ENCODE measurements around the gene PARVB. TPM values are rescaled to one million over a fixed set of nuclear protein-coding genes. Genes with fewer than 3 reads are reported as not detected.

PARVB gene
- total RNA-seq, 1 donor from 2014 or later: 6.7 TPM

GRCh38 chr22:44137415-44137814 lies 113.3 kb downstream of the PARVB start:
- no peak for ATAC-seq

DNA sequence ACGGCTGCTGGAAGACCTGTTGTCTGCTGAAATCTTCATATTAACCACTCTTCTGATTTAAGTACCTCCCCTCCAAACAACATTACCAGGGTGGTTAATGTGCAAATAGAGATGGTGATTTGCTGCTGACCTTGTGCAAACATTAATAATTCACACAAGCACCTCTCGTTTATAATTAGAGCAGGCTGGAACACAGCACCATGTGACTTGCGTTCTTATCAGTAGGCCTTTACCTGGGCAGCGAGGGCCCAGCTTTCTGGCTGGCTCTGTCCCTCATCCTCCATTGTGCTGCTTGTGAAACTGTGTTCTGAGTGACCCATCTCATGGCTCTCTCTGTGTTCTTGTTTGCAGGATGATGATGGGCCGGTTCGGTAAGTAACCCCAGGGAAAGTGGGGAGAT lies 115.7 kb downstream of the PARVB start:
- no peak for ATAC-seq

GRCh38 chr22:44142421-44143104 lies 118.5 kb downstream of the PARVB start:
- ATAC-seq: no peak

GRCh38 chr22:44143105-44143474 lies 119.0 kb downstream of the PARVB start:
- no peak for ATAC-seq

- no peak for ATAC-seq
These were observed 119.5 kb downstream of the PARVB start for GRCh38 chr22:44143579-44143978.

GRCh38 chr22:44144046-44144569 lies 120.0 kb downstream of the PARVB start:
- ATAC-seq: no peak

DNA sequence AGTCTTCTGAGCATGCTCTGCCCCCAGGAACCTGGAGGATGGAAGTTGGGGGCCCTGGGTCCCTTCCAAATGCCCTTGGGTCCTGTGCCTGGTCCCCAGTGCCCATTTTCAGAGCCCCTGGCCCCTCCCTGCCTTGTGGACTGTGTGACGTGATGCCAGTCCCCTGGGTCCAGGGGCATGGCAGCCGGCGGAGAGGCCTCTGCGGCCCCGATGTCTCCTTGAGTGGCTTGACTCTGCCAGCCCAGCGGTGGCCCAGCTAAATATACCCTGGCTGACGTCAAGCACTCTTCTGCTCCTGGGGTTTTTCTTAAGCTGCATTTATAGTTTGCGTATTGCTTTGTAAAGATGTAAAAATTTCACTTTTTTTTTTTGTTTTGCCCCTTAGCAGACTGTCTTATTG lies 121.4 kb downstream of the PARVB start:
- ATAC-seq: no peak

DNA sequence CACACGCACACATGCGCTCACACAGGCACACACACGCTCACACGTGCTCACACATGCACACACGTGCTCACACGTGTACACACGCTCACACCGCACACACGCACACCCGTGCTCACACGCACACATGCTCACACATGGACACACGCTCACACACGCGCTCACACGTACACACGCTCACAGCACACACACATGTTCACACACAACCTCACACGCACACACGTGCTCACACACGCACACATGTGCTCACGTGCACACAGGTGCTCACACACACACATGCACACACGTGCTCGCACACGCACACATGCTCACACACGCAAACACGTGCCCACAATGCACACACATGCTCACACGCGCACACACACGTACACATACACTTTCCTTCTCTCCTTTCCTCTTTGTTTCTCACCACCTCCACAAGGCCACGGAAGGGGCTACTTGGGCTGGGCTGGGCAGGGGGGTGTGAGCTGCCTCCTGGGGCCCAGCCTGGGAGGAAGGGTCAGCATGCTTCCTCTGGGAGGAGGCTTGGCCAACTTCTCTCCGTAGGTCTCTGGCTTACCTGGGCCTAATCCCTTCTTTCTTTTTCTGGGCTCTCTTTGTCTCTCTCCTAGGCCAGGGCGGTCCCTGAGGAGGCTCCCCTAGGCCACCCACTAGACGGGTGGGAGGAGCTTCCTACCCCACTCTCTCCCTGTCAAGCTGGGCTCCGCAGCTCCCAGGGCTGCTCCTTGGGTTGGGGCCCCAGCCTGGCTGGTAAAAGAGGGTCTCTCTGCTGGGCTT lies 122.2 kb downstream of the PARVB start:
- ATAC-seq: no peak

GRCh38 chr22:44147008-44147645 lies 123.0 kb downstream of the PARVB start:
- no peak for ATAC-seq

GRCh38 chr22:44147821-44148574 lies 123.9 kb downstream of the PARVB start:
- ATAC-seq: no peak

DNA sequence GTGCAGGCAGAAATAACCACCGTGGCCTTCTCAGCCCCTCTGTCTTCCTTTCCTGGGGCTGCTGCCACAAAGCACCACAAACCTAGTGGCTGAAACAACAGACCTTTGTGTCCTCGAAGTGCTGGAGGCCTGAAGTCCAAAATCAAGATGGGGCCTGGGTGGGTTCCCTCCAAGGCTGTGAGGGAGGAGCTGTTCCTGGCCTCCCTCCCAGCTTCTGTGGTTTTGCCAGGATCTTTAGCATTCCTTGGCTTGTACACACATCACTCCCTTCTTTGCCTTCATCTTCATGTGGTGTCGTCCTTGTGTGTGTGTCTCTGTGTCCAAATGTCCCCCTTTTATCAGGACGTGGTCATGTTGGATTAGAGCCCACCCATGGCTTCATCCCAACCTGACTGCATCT lies 127.6 kb downstream of the PARVB start:
- no peak for ATAC-seq

DNA sequence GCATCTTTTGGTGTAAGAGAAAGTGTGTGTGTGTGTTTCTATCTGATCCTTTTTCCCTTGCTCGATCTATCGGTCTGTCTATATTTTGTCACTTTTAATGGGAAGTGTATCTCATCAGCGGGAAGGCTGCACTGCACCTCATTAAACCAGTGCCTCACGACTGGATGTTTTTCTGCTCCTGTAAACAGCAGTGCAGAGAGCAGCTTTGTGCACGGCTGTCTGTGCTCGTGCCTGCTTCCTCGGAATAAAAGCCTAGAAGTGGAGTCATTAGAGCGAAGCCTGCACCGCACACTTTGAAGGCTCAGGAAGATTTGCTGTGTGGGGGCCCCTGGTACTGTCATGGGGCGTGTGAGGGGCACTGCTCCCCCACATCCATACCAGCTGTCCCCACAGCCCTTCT lies 129.6 kb downstream of the PARVB start:
- no peak for ATAC-seq

DNA sequence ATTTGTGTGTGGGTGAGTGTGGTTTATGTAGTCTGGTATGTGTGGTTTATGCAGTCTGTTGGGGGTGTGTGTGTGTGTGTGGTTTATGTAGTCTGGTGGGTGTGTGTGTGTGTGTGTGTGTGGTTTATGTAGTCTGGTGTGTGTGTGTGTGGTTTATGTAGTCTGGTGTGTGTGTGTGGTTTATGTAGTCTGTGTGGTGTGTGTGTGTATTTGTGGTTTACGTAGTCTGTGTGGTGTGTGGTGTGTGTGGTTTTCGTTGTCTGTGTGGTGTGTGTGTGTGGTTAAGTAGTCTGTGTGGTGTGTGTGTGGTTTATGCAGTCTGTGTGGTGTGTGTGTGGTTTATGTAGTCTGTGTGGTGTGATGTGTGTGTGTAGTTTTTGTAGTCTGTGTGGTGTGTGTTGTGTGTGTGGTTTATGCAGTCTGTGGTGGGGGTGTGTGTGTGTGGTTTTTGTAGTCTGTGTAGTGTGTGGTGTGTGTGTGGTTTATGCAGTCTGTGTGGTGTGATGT lies 130.4 kb downstream of the PARVB start:
- no peak for ATAC-seq

- no peak for ATAC-seq
These were observed 131.0 kb downstream of the PARVB start for GRCh38 chr22:44155115-44155514.

- no peak for ATAC-seq
These were observed 134.0 kb downstream of the PARVB start for GRCh38 chr22:44157916-44158618.

DNA sequence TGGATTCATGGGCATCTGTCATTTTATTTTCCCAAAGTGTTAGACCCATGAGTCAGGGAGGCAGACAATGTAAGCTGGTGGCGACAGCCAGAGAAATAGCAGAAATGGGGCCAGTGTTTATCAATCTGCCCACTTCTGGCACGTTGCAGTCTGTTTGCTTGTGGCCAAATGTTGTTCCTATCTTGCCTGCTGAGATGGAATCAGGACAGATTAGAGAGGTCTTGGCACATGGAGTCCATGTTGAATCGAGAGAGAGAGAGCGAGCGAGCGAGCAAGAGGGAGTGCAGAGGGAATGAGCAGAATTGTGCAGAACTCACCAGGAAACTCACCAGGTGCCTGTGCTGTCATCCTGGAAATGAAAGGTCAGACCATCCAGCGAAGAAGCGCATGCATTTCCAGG lies 134.7 kb downstream of the PARVB start:
- ATAC-seq: no peak

DNA sequence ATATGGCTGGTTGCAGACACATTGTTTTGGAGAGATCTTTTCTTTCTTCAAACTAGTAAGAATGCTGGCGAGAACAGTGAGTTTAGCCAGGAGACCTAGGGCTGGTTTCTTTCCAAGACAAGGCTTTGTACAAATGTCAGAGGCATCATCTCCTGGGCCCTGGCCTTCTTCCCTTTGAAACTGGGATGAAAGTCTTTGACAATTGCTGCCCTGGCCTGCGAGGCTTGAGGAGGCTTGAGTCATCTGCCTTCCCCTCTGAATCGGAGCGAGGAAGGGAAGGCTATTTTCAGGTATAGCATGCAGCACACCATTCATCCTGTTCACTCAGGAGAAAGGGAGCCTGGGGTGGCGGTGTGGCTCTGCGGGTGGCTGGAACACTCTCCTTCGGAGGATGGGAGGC lies 135.1 kb downstream of the PARVB start:
- no peak for ATAC-seq

DNA sequence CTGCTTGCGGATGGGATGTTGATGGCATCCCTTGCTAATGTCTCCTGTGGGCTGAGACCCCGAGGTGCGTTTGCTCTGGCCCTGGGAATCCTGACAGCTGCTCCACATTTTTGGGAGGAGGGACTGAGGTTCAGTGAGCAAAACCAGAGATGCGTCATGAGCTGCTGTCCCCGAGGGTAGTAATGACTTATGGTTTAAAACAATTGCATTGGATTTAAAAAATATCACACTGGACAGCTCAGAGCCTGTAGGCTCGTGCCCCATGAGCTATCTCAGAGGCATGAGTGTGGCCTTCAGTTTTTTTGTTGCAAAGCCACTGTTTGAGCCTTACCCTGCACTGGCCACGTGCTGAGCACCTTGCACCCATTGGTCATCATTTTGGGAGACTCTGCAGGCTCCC lies 135.7 kb downstream of the PARVB start:
- no peak for ATAC-seq

- no peak for ATAC-seq
These were observed 136.3 kb downstream of the PARVB start for GRCh38 chr22:44160421-44160820.

GRCh38 chr22:44161673-44162072 lies 137.6 kb downstream of the PARVB start:
- ATAC-seq: no peak

- ATAC-seq: no peak
These were observed 138.9 kb downstream of the PARVB start for GRCh38 chr22:44162960-44163359.

GRCh38 chr22:44163536-44163935 lies 139.4 kb downstream of the PARVB start:
- ATAC-seq: no peak
